A549 (cell line): ENCODE data around the gene TMEM123. TPM values are rescaled to one million over a fixed set of nuclear protein-coding genes. Genes with fewer than 3 reads are reported as not detected.

ENCODE experiments used
- ATAC-seq, 2 experiments: fragments of 200-7000 bp in 1 of 2; fragments of >200 bp in 1 of 2; cut with Nextera tagmentation in 1 of 2; cut with Tn5 transposase in 1 of 2; 3 replicates each; pipeline versions ENCODE4 v1.8.0 to v1.9.1; 2018 to 2020; ENCODE audit warnings: mild to moderate bottlenecking in 1 of 2, moderate library complexity in 1 of 2
- CTCF ChIA-PET: fragments of 300-600 bp; sonication (Branson Sonifier 250); formaldehyde crosslinking; extraction: SDS; loops from one replicate; lab custom pipeline; 2021; ENCODE audit warnings: antibody characterized with exemption, inconsistent platforms; lab: Yijun Ruan, JAX
- POLR2A ChIA-PET: fragments of 350-600 bp; formaldehyde crosslinking; extraction: SDS; loops from one replicate; lab custom pipeline; 2021; ENCODE audit warnings: antibody characterized with exemption, inconsistent platforms; lab: Yijun Ruan, JAX
- DNase-seq, 2 experiments: peaks; one replicate each; pipeline versions ENCODE4 v3.0.0 to v3.0.0-alpha.2; 2011 to 2016; ENCODE audit warnings: low read depth in 1 of 2, low spot score in 1 of 2
- FAIRE-seq: peaks from 2 replicates; lab custom pipeline; 2011; peaks lifted over from hg19 to GRCh38; lab: Jason Lieb, UNC
- H3K27ac ChIP-seq, 2 experiments: fragments of >200 bp; sonication (Bioruptor Twin); formaldehyde crosslinking; 3 replicates each; pipeline ENCODE4 v1.5.1; 2016 to 2017
- H3K4me1 ChIP-seq: fragments of >200 bp; sonication (Bioruptor Twin); formaldehyde crosslinking; 3 replicates; pipeline ENCODE4 v1.6.1; 2016
- H3K4me2 ChIP-seq: fragments of >200 bp; sonication (Bioruptor Twin); formaldehyde crosslinking; 3 replicates; pipeline ENCODE4 v1.6.1; 2016
- H3K4me3 ChIP-seq: fragments of >200 bp; sonication (Bioruptor Twin); formaldehyde crosslinking; 3 replicates; pipeline ENCODE4 v1.5.1; 2016
- H3K9me3 ChIP-seq: fragments of >200 bp; sonication (Bioruptor Twin); formaldehyde crosslinking; 3 replicates; pipeline ENCODE4 v1.6.1; 2016
- BHLHE40 ChIP-seq: IDR thresholded peaks from 2 replicates; pipeline ENCODE4 v1.6.1; 2012; ENCODE audit warnings: low read depth, low read length, inconsistent platforms
- CBX2 ChIP-seq: fragments of 200-600 bp; sonication (generic); IDR thresholded peaks from 2 replicates; pipeline ENCODE4 v1.6.1; 2016; ENCODE audit warnings: low read depth, mild to moderate bottlenecking, borderline replicate concordance
- CEBPB ChIP-seq, 2 experiments: fragments of >200 bp in 1 of 2; sonication (Bioruptor Twin) in 1 of 2; formaldehyde crosslinking in 1 of 2; IDR thresholded peaks; 2 replicates each; pipeline ENCODE4 v1.6.1; 2012 to 2016
- CHD2 ChIP-seq: fragments of 150-350 bp; IDR thresholded peaks from 2 replicates; pipeline ENCODE4 v1.6.1; 2014; ENCODE audit warnings: low read length; ENCODE audit not compliant: partially characterized antibody
- CHD4 ChIP-seq: fragments of 200-600 bp; sonication (generic); IDR thresholded peaks from 2 replicates; pipeline ENCODE4 v1.6.1; 2016; ENCODE audit warnings: antibody characterized with exemption, mild to moderate bottlenecking, borderline replicate concordance
- EHMT2 ChIP-seq: fragments of 200-600 bp; sonication (generic); IDR thresholded peaks from 2 replicates; pipeline ENCODE4 v1.6.1; 2016; ENCODE audit warnings: antibody characterized with exemption, low read depth, mild to moderate bottlenecking, moderate library complexity
- EP300 ChIP-seq, 2 experiments: fragments of >200 bp; sonication (Bioruptor Twin); formaldehyde crosslinking; IDR thresholded peaks; 2 replicates in 1 of 2; 3 replicates in 1 of 2; pipeline ENCODE4 v1.6.1; 2016 to 2017
- ESRRA ChIP-seq: fragments of 150-350 bp; IDR thresholded peaks from 2 replicates; pipeline ENCODE4 v1.6.1; 2014; ENCODE audit warnings: mild to moderate bottlenecking, low read length, borderline replicate concordance
- FOSL2 ChIP-seq, 2 experiments: fragments of 450-650 bp in 1 of 2; fragments of >200 bp in 1 of 2; sonication (Bioruptor Twin) in 1 of 2; formaldehyde crosslinking; IDR thresholded peaks; 2 replicates each; pipeline versions ENCODE4 v1.5.0 to v1.6.1; 2016 to 2020; ENCODE audit warnings: mild to moderate bottlenecking in 1 of 2, moderate library complexity in 1 of 2
- JUN ChIP-seq, 2 experiments: fragments of >200 bp; sonication (Bioruptor Twin); formaldehyde crosslinking; IDR thresholded peaks; 2 replicates in 1 of 2; 3 replicates in 1 of 2; pipeline ENCODE4 v1.6.1; 2016 to 2017
- KDM1A ChIP-seq: fragments of 200-600 bp; sonication (generic); IDR thresholded peaks from 2 replicates; pipeline ENCODE4 v1.6.1; 2016; ENCODE audit warnings: low read depth, mild to moderate bottlenecking
- PHF8 ChIP-seq: fragments of 200-600 bp; sonication (generic); IDR thresholded peaks from 2 replicates; pipeline ENCODE4 v1.6.1; 2016; ENCODE audit warnings: low read depth, mild to moderate bottlenecking, antibody characterized with exemption, moderate library complexity, borderline replicate concordance
- POLR2A ChIP-seq: IDR thresholded peaks from 2 replicates; pipeline ENCODE4 v1.6.1; 2012; ENCODE audit warnings: mild to moderate bottlenecking, low read length
- RARB ChIP-seq: fragments of 250-450 bp; sonication (Bioruptor Pico); IDR thresholded peaks from 2 replicates; pipeline ENCODE4 v1.8.0; 2021; ENCODE audit warnings: mild to moderate bottlenecking, moderate library complexity
- SMC3 ChIP-seq: fragments of >200 bp; sonication (Bioruptor Twin); formaldehyde crosslinking; IDR thresholded peaks from 3 replicates; pipeline ENCODE4 v1.6.1; 2018; ENCODE audit warnings: inconsistent platforms
- SREBF2 ChIP-seq: fragments of 450-650 bp; IDR thresholded peaks from 2 replicates; pipeline ENCODE4 v1.6.1; 2014; ENCODE audit warnings: mild to moderate bottlenecking, moderate library complexity
- TFCP2L1 ChIP-seq: fragments of 250-450 bp; sonication (Bioruptor Pico); IDR thresholded peaks from 2 replicates; pipeline ENCODE4 v1.5.0; 2021; ENCODE audit warnings: mild to moderate bottlenecking
- TP53 ChIP-seq: fragments of 250-450 bp; sonication (Bioruptor Pico); IDR thresholded peaks from 2 replicates; pipeline ENCODE4 v1.5.0; 2021; ENCODE audit warnings: mild to moderate bottlenecking, moderate library complexity
- ZC3H11A ChIP-seq: fragments of 450-650 bp; IDR thresholded peaks from 2 replicates; pipeline ENCODE4 v1.6.1; 2014; ENCODE audit warnings: antibody characterized with exemption, mild to moderate bottlenecking
- ZFP36 ChIP-seq: fragments of 450-650 bp; IDR thresholded peaks from 2 replicates; pipeline ENCODE4 v1.6.1; 2014; ENCODE audit warnings: borderline replicate concordance; ENCODE audit not compliant: partially characterized antibody
- ZNF302 ChIP-seq: fragments of 250-450 bp; sonication (Bioruptor Pico); IDR thresholded peaks from 2 replicates; pipeline ENCODE4 v1.9.0; 2021; ENCODE audit warnings: inconsistent platforms, mild to moderate bottlenecking, moderate library complexity
- ZSCAN20 ChIP-seq: fragments of 250-450 bp; sonication (Bioruptor Pico); IDR thresholded peaks from 2 replicates; pipeline ENCODE4 v1.8.0; 2022; ENCODE audit warnings: mild to moderate bottlenecking, moderate library complexity
- WGBS: methylation state at CpG from one replicate; pipeline ENCODE4 v1.1.6; 2017; ENCODE audit errors: missing lambda C conversion rate; 5-methylcytosine and 5-hydroxymethylcytosine counted together
- polyA plus RNA-seq, 4 experiments: library from polyadenylated mRNA; depleted of rRNA in 3 of 4; stranded (reverse); fragments of >200 nt; fragmentation: RNase III in 1 of 4; extraction: RNeasy Plus Mini Kit Qiagen cat#74134 plus additional on column Dnase treatment in 1 of 4; gene quantifications; 2 replicates in 3 of 4; 3 replicates in 1 of 4; pipeline ENCODE4 v1.2.3, GENCODE V29; 2011 to 2017
- TF ChIP-seq, protein P1 (sequence below): IDR thresholded peaks from 2 replicates; pipeline ENCODE4 v1.6.1; 2012
- TF ChIP-seq, protein P2 (sequence below): fragments of 250-450 bp; sonication (Bioruptor Pico); IDR thresholded peaks from 2 replicates; pipeline ENCODE4 v1.5.0; 2020; ENCODE audit warnings: low read depth, mild to moderate bottlenecking, moderate library complexity
- TF ChIP-seq, protein P3 (sequence below): IDR thresholded peaks from 2 replicates; pipeline ENCODE4 v1.6.1; 2012
- TF ChIP-seq, protein P4 (sequence below): fragments of >200 bp; sonication (Bioruptor Twin); formaldehyde crosslinking; IDR thresholded peaks from 3 replicates; pipeline ENCODE4 v1.5.1; 2016

Gene TMEM123
- polyA plus RNA-seq, 2 of the 4 experiments (the other 2 are of a cell fraction), result 199 to 458 TPM

DNA sequence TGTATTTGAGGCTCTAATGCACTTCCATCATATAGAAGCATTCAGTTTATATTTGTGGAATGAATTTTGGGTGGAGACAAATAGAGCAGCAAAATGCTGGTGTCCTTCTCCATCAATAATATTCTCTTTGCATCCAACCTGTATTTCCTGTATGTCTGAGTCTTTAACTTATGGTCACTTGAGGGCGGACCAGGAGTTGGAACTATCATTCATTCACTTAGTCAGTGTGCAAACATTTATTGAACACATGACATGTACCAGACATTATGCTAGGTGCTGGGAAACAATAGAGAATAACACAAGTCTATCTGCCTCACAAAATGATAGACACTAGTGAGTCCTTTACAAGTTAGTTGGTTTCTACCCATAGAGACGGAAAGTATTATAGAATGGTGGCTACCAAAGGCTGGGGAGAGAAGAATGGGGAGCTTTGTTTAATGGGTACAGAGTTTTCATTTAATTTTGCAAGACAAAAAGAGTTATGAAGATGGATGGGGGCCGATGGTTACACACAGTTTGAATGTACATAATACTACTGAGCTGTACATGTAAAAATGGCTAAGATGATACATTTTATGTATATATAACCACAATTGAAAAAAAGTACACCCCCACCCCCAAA lies 4.6 kb upstream of the TMEM123 start:
- FAIRE-seq (no peak), ATAC-seq (no peak), DNase-seq (no peak)
- H3K4me2 ChIP-seq, result peak overlapping the region; percentile 27; the same call in 2 of the 3 replicates
- H3K27ac ChIP-seq, result peak overlapping the region; percentile 49 to 96; a peak in 5 of 6 replicates
- ChIA-PET CTCF (interaction anchor here (1.6 to 1.9 kb wide), 3 partner anchors 66 to 156 kb away, joined by 4 to 5 read pairs (median 4); no protein-coding TSS in a partner anchor), POLR2A (no interaction called here)
- 93% methylated on average over 3 of the region's 3 CpGs for WGBS
- no peak overlapping the region for H3K4me3 ChIP-seq
- H3K9me3 ChIP-seq, result no peaks in the 10 kb centered on the region
- H3K4me1 ChIP-seq, result peaks cover 67% of the 10 kb centered on the region
- no peak for TF ChIP-seq SREBF2
- no peak for TF ChIP-seq ESRRA
- TF ChIP-seq, protein P1, sequence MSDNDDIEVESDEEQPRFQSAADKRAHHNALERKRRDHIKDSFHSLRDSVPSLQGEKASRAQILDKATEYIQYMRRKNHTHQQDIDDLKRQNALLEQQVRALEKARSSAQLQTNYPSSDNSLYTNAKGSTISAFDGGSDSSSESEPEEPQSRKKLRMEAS, result no peak
- no peak for TF ChIP-seq CHD4
- TF ChIP-seq SMC3, result no peak
- TF ChIP-seq POLR2A, result no peak
- no peak for TF ChIP-seq JUN (IDR thresholded peaks at IDR 0.05)
- no peak for TF ChIP-seq TP53 (CRISPR knock-in tag)
- TF ChIP-seq, protein P2, sequence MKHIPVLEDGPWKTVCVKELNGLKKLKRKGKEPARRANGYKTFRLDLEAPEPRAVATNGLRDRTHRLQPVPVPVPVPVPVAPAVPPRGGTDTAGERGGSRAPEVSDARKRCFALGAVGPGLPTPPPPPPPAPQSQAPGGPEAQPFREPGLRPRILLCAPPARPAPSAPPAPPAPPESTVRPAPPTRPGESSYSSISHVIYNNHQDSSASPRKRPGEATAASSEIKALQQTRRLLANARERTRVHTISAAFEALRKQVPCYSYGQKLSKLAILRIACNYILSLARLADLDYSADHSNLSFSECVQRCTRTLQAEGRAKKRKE (CRISPR knock-in tag), result no peak
- no peak for TF ChIP-seq KDM1A
- TF ChIP-seq FOSL2 (IDR thresholded peaks at IDR 0.05), result no peak
- TF ChIP-seq FOSL2 (CRISPR knock-in tag; IDR thresholded peaks at IDR 0.05), result no peak
- no peak for TF ChIP-seq TFCP2L1 (CRISPR knock-in tag)
- no peak for TF ChIP-seq BHLHE40
- TF ChIP-seq EP300 (IDR thresholded peaks at IDR 0.05), result no peak
- TF ChIP-seq CHD2, result no peak
- TF ChIP-seq ZC3H11A, result no peak
- TF ChIP-seq ZSCAN20 (CRISPR knock-in tag), result no peak
- TF ChIP-seq ZNF302 (CRISPR knock-in tag), result no peak
- no peak for TF ChIP-seq CBX2
- no peak for TF ChIP-seq EHMT2

DNA sequence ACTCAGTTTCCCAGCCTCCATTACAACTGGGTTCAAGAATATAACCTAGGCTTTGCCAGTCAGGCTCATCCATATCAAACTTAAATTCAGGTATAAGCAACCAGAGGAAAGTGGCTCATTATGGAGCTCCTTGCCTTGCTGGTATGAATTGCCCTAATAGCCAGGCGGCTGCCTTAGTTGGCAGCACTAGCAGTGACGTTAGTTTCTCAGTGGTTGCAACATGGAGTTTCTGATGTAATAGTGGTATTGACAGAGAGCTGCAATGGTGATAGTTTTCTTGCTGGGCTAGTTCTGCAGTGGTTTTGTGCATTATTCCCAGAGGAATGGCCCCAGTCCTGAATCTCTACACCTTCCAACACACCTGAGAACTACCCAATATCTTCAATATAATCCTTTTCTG lies 3.8 kb upstream of the TMEM123 start:
- 76% methylated on average over 2 of the region's 2 CpGs for WGBS
- DNase-seq (no peak), ATAC-seq (no peak), FAIRE-seq (no peak)
- no peak for TF ChIP-seq KDM1A
- peak; percentile 29 to 41; a peak in 1 of 4 replicates for TF ChIP-seq CEBPB (IDR thresholded peaks at IDR 0.05)
- no peak for TF ChIP-seq EHMT2
- CTCF ChIA-PET, result interaction anchor here (1.6 to 1.9 kb wide), 3 partner anchors 66 to 157 kb away, joined by 4 to 5 read pairs (median 4); no protein-coding TSS in a partner anchor
- H3K4me2 ChIP-seq, result peak overlapping the region; percentile 27
- H3K4me1 ChIP-seq, result peaks cover 61% of the 10 kb centered on the region
- POLR2A ChIA-PET, result no interaction called here
- no peaks in the 10 kb centered on the region for H3K9me3 ChIP-seq
- H3K27ac ChIP-seq, result peak overlapping the region; percentile 49 to 96; a peak in 5 of 6 replicates
- H3K4me3 ChIP-seq, result no peak overlapping the region

DNA sequence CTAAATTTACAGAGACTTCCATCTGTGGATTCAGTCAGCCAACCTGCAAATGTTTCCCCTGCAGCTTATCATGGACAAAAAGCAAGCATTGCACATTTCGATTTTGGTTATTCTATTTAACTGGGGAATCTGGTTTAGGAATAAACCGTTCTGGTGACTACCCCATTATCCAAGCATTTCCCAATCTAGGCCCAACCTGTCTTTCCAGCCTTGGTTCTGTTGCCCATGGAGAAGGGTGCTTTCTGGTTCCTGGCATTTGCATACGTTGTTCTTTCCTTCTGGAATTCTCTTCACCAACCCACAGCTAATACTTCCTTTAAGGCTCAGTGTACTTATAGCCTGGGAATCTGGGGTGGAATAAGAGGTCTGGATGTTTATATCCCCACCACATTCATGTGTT lies 1.4 kb upstream of the TMEM123 start:
- Histone ChIP-seq H3K4me3 (no peak overlapping the region), H3K4me2 (peak overlapping the region; percentile 90)
- 98% methylated on average over 3 of the region's 3 CpGs for WGBS
- ATAC-seq, result no peak
- TF ChIP-seq, protein P3, sequence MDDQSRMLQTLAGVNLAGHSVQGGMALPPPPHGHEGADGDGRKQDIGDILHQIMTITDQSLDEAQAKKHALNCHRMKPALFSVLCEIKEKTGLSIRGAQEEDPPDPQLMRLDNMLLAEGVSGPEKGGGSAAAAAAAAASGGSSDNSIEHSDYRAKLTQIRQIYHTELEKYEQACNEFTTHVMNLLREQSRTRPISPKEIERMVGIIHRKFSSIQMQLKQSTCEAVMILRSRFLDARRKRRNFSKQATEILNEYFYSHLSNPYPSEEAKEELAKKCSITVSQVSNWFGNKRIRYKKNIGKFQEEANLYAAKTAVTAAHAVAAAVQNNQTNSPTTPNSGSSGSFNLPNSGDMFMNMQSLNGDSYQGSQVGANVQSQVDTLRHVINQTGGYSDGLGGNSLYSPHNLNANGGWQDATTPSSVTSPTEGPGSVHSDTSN, result no peak
- TF ChIP-seq ZFP36 (no peak), CHD4 (no peak), ESRRA (no peak), FOSL2 (IDR thresholded peaks at IDR 0.05) (no peak), FOSL2 (CRISPR knock-in tag; IDR thresholded peaks at IDR 0.05) (no peak), PHF8 (no peak), RARB (CRISPR knock-in tag) (no peak)
- TF ChIP-seq, protein P4, sequence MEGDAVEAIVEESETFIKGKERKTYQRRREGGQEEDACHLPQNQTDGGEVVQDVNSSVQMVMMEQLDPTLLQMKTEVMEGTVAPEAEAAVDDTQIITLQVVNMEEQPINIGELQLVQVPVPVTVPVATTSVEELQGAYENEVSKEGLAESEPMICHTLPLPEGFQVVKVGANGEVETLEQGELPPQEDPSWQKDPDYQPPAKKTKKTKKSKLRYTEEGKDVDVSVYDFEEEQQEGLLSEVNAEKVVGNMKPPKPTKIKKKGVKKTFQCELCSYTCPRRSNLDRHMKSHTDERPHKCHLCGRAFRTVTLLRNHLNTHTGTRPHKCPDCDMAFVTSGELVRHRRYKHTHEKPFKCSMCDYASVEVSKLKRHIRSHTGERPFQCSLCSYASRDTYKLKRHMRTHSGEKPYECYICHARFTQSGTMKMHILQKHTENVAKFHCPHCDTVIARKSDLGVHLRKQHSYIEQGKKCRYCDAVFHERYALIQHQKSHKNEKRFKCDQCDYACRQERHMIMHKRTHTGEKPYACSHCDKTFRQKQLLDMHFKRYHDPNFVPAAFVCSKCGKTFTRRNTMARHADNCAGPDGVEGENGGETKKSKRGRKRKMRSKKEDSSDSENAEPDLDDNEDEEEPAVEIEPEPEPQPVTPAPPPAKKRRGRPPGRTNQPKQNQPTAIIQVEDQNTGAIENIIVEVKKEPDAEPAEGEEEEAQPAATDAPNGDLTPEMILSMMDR, result no peak
- TF ChIP-seq, all 56 proteins: peak for 0
- H3K27ac ChIP-seq, result peak overlapping the region; percentile 96; a peak in 3 of 6 replicates
- no peak for DNase-seq
- H3K4me1 ChIP-seq, result peaks cover 76% of the 10 kb centered on the region
- no peak for FAIRE-seq
- CTCF ChIA-PET, result interaction anchor here (0.7 to 2.0 kb wide), 3 partner anchors 42 to 87 kb away, joined by 3 to 4 read pairs (median 3); no protein-coding TSS in a partner anchor
- no peaks in the 10 kb centered on the region for H3K9me3 ChIP-seq
- POLR2A ChIA-PET, result no interaction called here
